ENCODE data around the gene SLCO4A1.

SLCO4A1 gene

DNA sequence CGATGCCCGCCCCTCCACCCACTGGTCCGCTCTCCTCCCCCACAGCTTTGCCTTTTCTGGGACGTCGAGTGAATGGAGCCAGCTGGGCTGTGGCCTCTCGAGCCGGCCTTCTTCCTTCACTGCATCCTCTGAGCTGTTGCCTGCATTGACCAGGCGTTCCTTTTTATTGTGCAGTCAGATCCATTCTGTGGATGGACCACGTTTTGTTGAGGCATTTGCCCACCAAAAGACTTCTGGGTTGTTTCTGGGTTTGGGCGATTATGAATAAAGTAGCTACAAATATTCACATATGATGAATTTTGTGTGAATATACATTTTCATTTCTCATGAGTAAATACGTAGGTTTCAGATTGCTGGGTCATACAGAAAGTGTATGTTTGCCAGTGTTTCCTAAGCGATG, 76.2 kb downstream of the SLCO4A1 start:
- no peak for DNase-seq

DNA sequence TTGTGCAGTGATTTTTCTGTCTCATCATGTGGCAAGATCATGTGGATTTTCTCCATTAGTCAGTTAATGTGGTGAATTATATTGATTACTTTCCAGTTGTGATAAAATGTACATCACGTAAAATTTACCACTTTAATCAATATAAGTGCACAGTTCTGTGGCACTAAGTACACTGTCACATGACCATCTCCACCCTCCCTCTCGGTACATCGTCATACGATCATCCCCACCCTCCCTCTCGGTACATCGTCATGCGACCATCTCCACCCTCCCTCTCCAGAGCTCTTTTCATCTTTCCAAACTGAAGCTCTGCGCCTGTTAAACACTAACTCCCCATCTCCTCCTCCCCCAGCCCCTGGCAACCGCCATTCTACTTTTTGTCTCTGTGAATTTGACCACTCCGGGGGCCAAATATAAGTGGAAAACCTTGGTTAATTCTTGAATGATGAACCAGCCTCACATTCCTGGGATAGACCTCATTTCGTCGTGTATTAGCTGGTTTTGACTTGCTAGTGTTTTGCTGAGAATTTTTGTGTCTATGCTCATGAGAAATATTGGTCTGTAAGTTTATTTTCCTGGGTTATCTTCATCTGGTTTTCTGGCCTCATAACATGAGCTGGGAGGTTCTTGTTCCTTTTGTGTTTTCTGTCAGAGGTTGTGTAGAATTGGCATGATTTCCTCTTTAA, 77.1 kb downstream of the SLCO4A1 start:
- no peak for DNase-seq
